Heart left ventricle (tissue), 16 donors: ENCODE results near the gene PTPRE. TPM values are rescaled to one million over a fixed set of nuclear protein-coding genes. Genes with fewer than 3 reads are reported as not detected.
A peak's percentile ranks its signal among the peaks of the same experiment; 100 is the strongest.

ENCODE experiments used
- ATAC-seq, 4 donors: fragments of 200-7000 bp; cut with Tn5 transposase; one replicate each; pipeline ENCODE4 v1.9.1; 2020 to 2022; ENCODE audit warnings: moderate library complexity in 4 of 4, mild to moderate bottlenecking in 3 of 4, moderate number of reproducible peaks in 1 of 4
- DNase-seq, 5 donors: peaks; one replicate each; pipeline ENCODE4 v3.0.0-alpha.2; 2020
- H3K27ac ChIP-seq, 12 donors: fragments of 200-600 bp; sonication (generic) in 4 of 12; one replicate each; pipeline versions ENCODE4 v1.5.0 to v1.8.0; 2016 to 2022; ENCODE audit warnings: mild to moderate bottlenecking in 2 of 12
- H3K27me3 ChIP-seq, 9 donors: fragments of 200-600 bp; sonication (generic) in 2 of 9; one replicate each; pipeline versions ENCODE4 v1.5.1 to v1.8.0; 2016 to 2022; ENCODE audit warnings: mild to moderate bottlenecking in 3 of 9
- H3K36me3 ChIP-seq, 9 donors: fragments of 200-600 bp; sonication (generic) in 2 of 9; one replicate each; pipeline versions ENCODE4 v1.5.0 to v1.8.0; 2018 to 2022; ENCODE audit warnings: mild to moderate bottlenecking in 2 of 9
- H3K4me1 ChIP-seq, 12 donors: fragments of 200-600 bp; sonication (generic) in 4 of 12; one replicate each; pipeline versions ENCODE4 v1.5.0 to v1.8.0; 2016 to 2022; ENCODE audit warnings: mild to moderate bottlenecking in 3 of 12
- H3K4me3 ChIP-seq, 12 donors: fragments of 200-600 bp; sonication (generic) in 4 of 12; one replicate each; pipeline versions ENCODE4 v1.5.0 to v1.8.0; 2017 to 2022; ENCODE audit warnings: mild to moderate bottlenecking in 9 of 12, moderate library complexity in 4 of 12
- H3K9me3 ChIP-seq, 12 donors: fragments of 200-600 bp; sonication (generic) in 4 of 12; one replicate each; pipeline versions ENCODE4 v1.5.0 to v1.8.0; 2016 to 2022; ENCODE audit warnings: mild to moderate bottlenecking in 1 of 12
- CTCF ChIP-seq, 12 donors: fragments of 200-600 bp; sonication (generic) in 4 of 12; IDR thresholded peaks; one replicate each; pipeline versions ENCODE4 v1.5.0 to v1.8.0; 2018 to 2022; ENCODE audit warnings: antibody characterized with exemption in 12 of 12, mild to moderate bottlenecking in 5 of 12
- POLR2A ChIP-seq, 2 donors: fragments of 450-650 bp; IDR thresholded peaks; one replicate each; pipeline ENCODE4 v1.6.1; 2017; ENCODE audit warnings: antibody characterized with exemption in 2 of 2, mild to moderate bottlenecking in 2 of 2, moderate library complexity in 2 of 2
- WGBS, 4 donors: extraction: QIAGEN DNeasy Blood & Tissue Kit in 2 of 4; methylation state at CpG; one replicate each; pipeline versions ENCODE4 v1.1.5 to v1.1.7; 2013 to 2018; 5-methylcytosine and 5-hydroxymethylcytosine counted together
- intact Hi-C, 10 donors: fragments of 100-400 bp; cut with DNase I; formaldehyde crosslinking; loops; one replicate each; pipeline versions ENCODE4 v1.11.1 to v1.14.2; 2022
- polyA plus RNA-seq, 2 donors: library from polyadenylated mRNA; stranded (reverse); fragments of 200-250 nt; gene quantifications; one replicate each; pipeline ENCODE4 v1.2.3, GENCODE V29; 2013
- total RNA-seq, 9 donors: library from RNA; depleted of rRNA in 2 of 9; stranded (reverse); fragments of >200 nt in 2 of 9; fragmentation: NEBNext Ultra II Directional in 3 of 9; extraction: Animal tissue kit (Norgen Biotek cat#: 25700) in 3 of 9; gene quantifications; one replicate each; pipeline versions ENCODE4 v1.1.0 to v1.2.4, GENCODE V29; 2016 to 2023
- donor health status: ischemic (EF 13 %, LVEDD 7.1; RV severe dilation, severe dysfunction).
- donor health status: healthy with polysubstance abuse.
- donor health status: DM: no; HTN: yes; CAD: no.
- donor health status: DM: no; HTN: no; CAD: no.
- donor health status: ischemic (EF 25% LVEDD 6.9; RV normal size, moderate dysfunction).
- donor health status: ischemic (EF 25% LVEDD 5.7; RV mildly dilated, moderate dysfunction).
- donor health status: healthy.
- donor health status: DM: yes; HTN: yes; CAD: no.
- donor health status: ischemic (EF 35%, LVEDD 5.7; RV mildly dilated, moderate dysfunction).
- donor health status: nonischemic (EF 11% LVEDD 7.7; RV severe dilation, severe dysfunction).
- donor health status: DM: yes; HTN: yes; CAD: no.
- donor health status: PGD.
- donor health status: ischemic (EF 29% LVEDD 5.4; RV normal size, mild dysfunction).
- donor health status: nonischemic (EF 23%, LVEDD 6.1; RV moderate dilation, normal function).

Gene PTPRE
- total and polyA plus RNA-seq, 11 donors: 6.9 to 55.0 (median 24.1) TPM

GRCh38 chr10:128059982-128060293, 153.0 kb downstream of the PTPRE start:
- intact Hi-C loops: loop anchor here in 3 of 10 donors (5.0 to 10.0 kb wide), 2 partner anchors 45 to 153 kb away; partner anchors contain the start of gene PTPRE (in 1 of the 3)
- no peak for DNase-seq
- TF ChIP-seq CTCF (IDR thresholded peaks at IDR 0.05) (no peak), POLR2A (IDR thresholded peaks at IDR 0.05) (no peak)
- no peak overlapping the region for H3K27ac ChIP-seq
- ATAC-seq: no peak
- peaks cover 0 to 72% (median 35%) of the 10 kb centered on the region in 9 donors for H3K36me3 ChIP-seq
- WGBS, 4 donors: 60 to 100% (median 97%) methylated on average over 1 of the region's 1 CpG
- H3K4me1 ChIP-seq: peaks cover 0 to 73% (median 26%) of the 10 kb centered on the region in 12 donors
- no peak overlapping the region for H3K4me3 ChIP-seq
- H3K27me3 ChIP-seq: no peaks in the 10 kb centered on the region
- H3K9me3 ChIP-seq: no peaks in the 10 kb centered on the region

GRCh38 chr10:128060341-128061250, 153.7 kb downstream of the PTPRE start:
- H3K27ac ChIP-seq: peak overlapping the region in 1 of 12 donors; percentile 95
- WGBS, 4 donors: 94 to 98% (median 95%) methylated on average over 9 of the region's 9 CpGs
- no peaks in the 10 kb centered on the region for H3K27me3 ChIP-seq
- H3K4me3 ChIP-seq: no peak overlapping the region
- peaks cover 0 to 73% (median 29%) of the 10 kb centered on the region in 12 donors for H3K4me1 ChIP-seq
- peaks cover 0 to 72% (median 37%) of the 10 kb centered on the region in 9 donors for H3K36me3 ChIP-seq
- no peak for TF ChIP-seq POLR2A (IDR thresholded peaks at IDR 0.05)
- TF ChIP-seq CTCF (IDR thresholded peaks at IDR 0.05): no peak
- DNase-seq (peak in 1 of 5 donors; percentile 8), ATAC-seq (no peak)
- no peaks in the 10 kb centered on the region for H3K9me3 ChIP-seq
- intact Hi-C loops: loop anchor here in 3 of 10 donors (5.0 to 10.0 kb wide), 2 partner anchors 46 to 153 kb away; partner anchors contain the start of gene PTPRE (in 1 of the 3)

GRCh38 chr10:128061306-128062300, 154.7 kb downstream of the PTPRE start:
- Histone ChIP-seq H3K4me3 (no peak overlapping the region), H3K4me1 (peaks cover 0 to 83% (median 28%) of the 10 kb centered on the region in 12 donors), H3K36me3 (peaks cover 0 to 72% (median 39%) of the 10 kb centered on the region in 9 donors), H3K9me3 (no peaks in the 10 kb centered on the region), H3K27me3 (no peaks in the 10 kb centered on the region), H3K27ac (peak overlapping the region in 8 of 12 donors; percentile 7 to 95 (median 73))
- 83 to 85% (median 83%) methylated on average over 14 of the region's 14 CpGs for WGBS, 4 donors
- DNase-seq (peak in 1 of 5 donors; percentile 6), ATAC-seq (no peak)
- TF ChIP-seq CTCF (IDR thresholded peaks at IDR 0.05) (no peak), POLR2A (IDR thresholded peaks at IDR 0.05) (no peak)
- intact Hi-C loops: loop anchor here in 3 of 10 donors (5.0 to 10.0 kb wide), 2 partner anchors 47 to 154 kb away; partner anchors contain the start of gene PTPRE (in 1 of the 3)
